NCI-H446 (cell line): Measurements from ENCODE around the gene SLC25A42.
"Not testable (repeated sequence)": the region's sequence is repeated elsewhere in the genome, so short reads cannot be mapped to it uniquely, and the experiment has no call there.

Source experiments
- DNase-seq, 2 experiments: peaks; one replicate each; lab custom pipeline; 2025; lab: John Stamatoyannopoulos, UW

Gene SLC25A42

GRCh38 chr19:19068659-19069654, 5.2 kb downstream of the SLC25A42 start:
- DNase-seq: peak in 1 of 2 experiments; percentile 42

GRCh38 chr19:19071897-19072296, 8.1 kb downstream of the SLC25A42 start:
- no peak for DNase-seq

- DNase-seq: no peak
Measured at GRCh38 chr19:19074196-19074882, 10.5 kb downstream of the SLC25A42 start.

GRCh38 chr19:19075126-19075525, 11.3 kb downstream of the SLC25A42 start:
- no peak for DNase-seq

- DNase-seq: no peak
Measured at GRCh38 chr19:19076476-19076875, 12.7 kb downstream of the SLC25A42 start.

GRCh38 chr19:19077103-19077502, 13.3 kb downstream of the SLC25A42 start:
- no peak for DNase-seq

GRCh38 chr19:19078801-19079200, 15.0 kb downstream of the SLC25A42 start:
- no peak for DNase-seq

- no peak for DNase-seq
Measured at GRCh38 chr19:19079571-19079970, 15.8 kb downstream of the SLC25A42 start.

GRCh38 chr19:19081642-19082151, 17.9 kb downstream of the SLC25A42 start:
- DNase-seq: no peak

- DNase-seq: no peak
Measured at GRCh38 chr19:19083413-19084178, 19.8 kb downstream of the SLC25A42 start.

- DNase-seq: no peak
Measured at GRCh38 chr19:19087676-19088075, 23.9 kb downstream of the SLC25A42 start.

- no peak for DNase-seq
Measured at GRCh38 chr19:19094513-19094912, 30.7 kb downstream of the SLC25A42 start.

- no peak for DNase-seq
Measured at GRCh38 chr19:19095691-19096090, 31.9 kb downstream of the SLC25A42 start.

GRCh38 chr19:19096641-19097627, 33.1 kb downstream of the SLC25A42 start:
- no peak for DNase-seq

GRCh38 chr19:19098084-19098702, 34.4 kb downstream of the SLC25A42 start:
- no peak for DNase-seq

- no peak for DNase-seq
Measured at GRCh38 chr19:19098703-19099632, 35.2 kb downstream of the SLC25A42 start.

GRCh38 chr19:19101540-19101939, 37.7 kb downstream of the SLC25A42 start:
- no peak for DNase-seq

- not testable (repeated sequence) for DNase-seq
Measured at GRCh38 chr19:19102566-19102965, 38.8 kb downstream of the SLC25A42 start.

GRCh38 chr19:19103167-19103566, 39.4 kb downstream of the SLC25A42 start:
- no peak for DNase-seq
